SIG-M5 treated with dmso at 0.1 percent for 504 hours (cell line): ENCODE data around the gene GRIN3B.

Experiments used
- DNase-seq: peaks from one replicate; lab custom pipeline; 2025; ENCODE audit not compliant: unreplicated experiment; lab: John Stamatoyannopoulos, UW

Gene GRIN3B

GRCh38 chr19:990119-990571, 10.1 kb upstream of the GRIN3B start:
- no peak for DNase-seq

- DNase-seq, result no peak
These were observed 9.5 kb upstream of the GRIN3B start for GRCh38 chr19:990746-991145.

- no peak for DNase-seq
These were observed 8.9 kb upstream of the GRIN3B start for GRCh38 chr19:991174-991931.

- no peak for DNase-seq
These were observed 8.1 kb upstream of the GRIN3B start for GRCh38 chr19:991932-992669.

- DNase-seq, result no peak
These were observed 7.6 kb upstream of the GRIN3B start for GRCh38 chr19:992670-993055.

GRCh38 chr19:993361-993830, 6.8 kb upstream of the GRIN3B start:
- DNase-seq, result no peak

GRCh38 chr19:993831-994393, 6.3 kb upstream of the GRIN3B start:
- no peak for DNase-seq

- DNase-seq, result no peak
These were observed 5.7 kb upstream of the GRIN3B start for GRCh38 chr19:994516-994915.

GRCh38 chr19:995051-995827, 5.0 kb upstream of the GRIN3B start:
- no peak for DNase-seq

- DNase-seq, result peak; percentile 26
These were observed 4.0 kb upstream of the GRIN3B start for GRCh38 chr19:996051-996838.

GRCh38 chr19:998064-998463, 2.2 kb upstream of the GRIN3B start:
- DNase-seq, result no peak

GRCh38 chr19:999379-999719, 870 bp upstream of the GRIN3B start:
- no peak for DNase-seq

GRCh38 chr19:1000591-1001537, 645 bp downstream of the GRIN3B start:
- DNase-seq, result no peak

GRCh38 chr19:1001538-1002166, 1.4 kb downstream of the GRIN3B start:
- no peak for DNase-seq

GRCh38 chr19:1002600-1002999, 2.4 kb downstream of the GRIN3B start:
- DNase-seq, result no peak

GRCh38 chr19:1003283-1003682, 3.1 kb downstream of the GRIN3B start:
- no peak for DNase-seq

- no peak for DNase-seq
These were observed 4.1 kb downstream of the GRIN3B start for GRCh38 chr19:1004204-1004802.

GRCh38 chr19:1004803-1005664, 4.8 kb downstream of the GRIN3B start:
- no peak for DNase-seq
